ENCODE measurements around the gene KCNK1. TPM values are rescaled to one million over a fixed set of nuclear protein-coding genes. Genes with fewer than 3 reads are reported as not detected.

The KCNK1 gene
- total and polyA plus RNA-seq, 4 donors = 2.5 to 12.3 (median 4.5) TPM

DNA sequence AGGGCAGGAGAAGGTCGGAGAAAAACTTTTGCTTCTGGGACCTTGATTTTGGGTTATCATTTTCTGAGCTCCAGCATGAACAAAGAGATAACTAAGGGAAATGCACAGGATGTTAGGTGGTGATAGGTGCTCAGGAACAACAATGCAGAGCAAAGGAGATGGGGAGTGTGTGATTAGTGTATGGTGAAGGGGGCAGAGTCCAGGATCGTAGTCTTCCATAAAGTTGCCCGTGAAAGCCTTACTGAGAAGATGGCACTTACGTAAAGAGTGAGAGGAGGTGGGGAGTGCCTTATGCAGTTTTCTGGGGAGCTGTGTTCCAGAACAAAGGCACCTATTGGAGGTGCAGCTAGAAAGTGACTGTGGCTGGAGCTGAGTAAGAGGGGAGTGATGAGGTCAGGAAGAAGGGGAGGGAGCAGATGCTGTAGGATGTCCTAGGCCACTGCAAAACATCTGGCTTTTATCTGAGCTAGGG, 11.6 kb downstream of the KCNK1 start:
- no peak overlapping the region for H3K9ac ChIP-seq (ENCODE audit: low read depth in 1 of 2, low read length in 2 of 2)
- no peak for TF ChIP-seq RAD21 (IDR thresholded peaks at IDR 0.05)
- no peak for TF ChIP-seq TAF1 (conservative IDR thresholded peaks at IDR 0.05)
- TF ChIP-seq EGR1 (IDR thresholded peaks at IDR 0.05; ENCODE audit: low read depth in 2 of 2) = no peak
- no peak for TF ChIP-seq FOXA2 (IDR thresholded peaks at IDR 0.05)
- TF ChIP-seq, protein P1, sequence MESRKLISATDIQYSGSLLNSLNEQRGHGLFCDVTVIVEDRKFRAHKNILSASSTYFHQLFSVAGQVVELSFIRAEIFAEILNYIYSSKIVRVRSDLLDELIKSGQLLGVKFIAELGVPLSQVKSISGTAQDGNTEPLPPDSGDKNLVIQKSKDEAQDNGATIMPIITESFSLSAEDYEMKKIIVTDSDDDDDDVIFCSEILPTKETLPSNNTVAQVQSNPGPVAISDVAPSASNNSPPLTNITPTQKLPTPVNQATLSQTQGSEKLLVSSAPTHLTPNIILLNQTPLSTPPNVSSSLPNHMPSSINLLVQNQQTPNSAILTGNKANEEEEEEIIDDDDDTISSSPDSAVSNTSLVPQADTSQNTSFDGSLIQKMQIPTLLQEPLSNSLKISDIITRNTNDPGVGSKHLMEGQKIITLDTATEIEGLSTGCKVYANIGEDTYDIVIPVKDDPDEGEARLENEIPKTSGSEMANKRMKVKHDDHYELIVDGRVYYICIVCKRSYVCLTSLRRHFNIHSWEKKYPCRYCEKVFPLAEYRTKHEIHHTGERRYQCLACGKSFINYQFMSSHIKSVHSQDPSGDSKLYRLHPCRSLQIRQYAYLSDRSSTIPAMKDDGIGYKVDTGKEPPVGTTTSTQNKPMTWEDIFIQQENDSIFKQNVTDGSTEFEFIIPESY (IDR thresholded peaks at IDR 0.05) = no peak
- no peak for TF ChIP-seq YY1 (IDR thresholded peaks at IDR 0.05)
- TF ChIP-seq SP1 (IDR thresholded peaks at IDR 0.05) = no peak
- TF ChIP-seq, protein P2, sequence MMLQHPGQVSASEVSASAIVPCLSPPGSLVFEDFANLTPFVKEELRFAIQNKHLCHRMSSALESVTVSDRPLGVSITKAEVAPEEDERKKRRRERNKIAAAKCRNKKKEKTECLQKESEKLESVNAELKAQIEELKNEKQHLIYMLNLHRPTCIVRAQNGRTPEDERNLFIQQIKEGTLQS (IDR thresholded peaks at IDR 0.05) = no peak
- no peak for TF ChIP-seq NR2F2 (IDR thresholded peaks at IDR 0.05)
- TF ChIP-seq, protein P3, sequence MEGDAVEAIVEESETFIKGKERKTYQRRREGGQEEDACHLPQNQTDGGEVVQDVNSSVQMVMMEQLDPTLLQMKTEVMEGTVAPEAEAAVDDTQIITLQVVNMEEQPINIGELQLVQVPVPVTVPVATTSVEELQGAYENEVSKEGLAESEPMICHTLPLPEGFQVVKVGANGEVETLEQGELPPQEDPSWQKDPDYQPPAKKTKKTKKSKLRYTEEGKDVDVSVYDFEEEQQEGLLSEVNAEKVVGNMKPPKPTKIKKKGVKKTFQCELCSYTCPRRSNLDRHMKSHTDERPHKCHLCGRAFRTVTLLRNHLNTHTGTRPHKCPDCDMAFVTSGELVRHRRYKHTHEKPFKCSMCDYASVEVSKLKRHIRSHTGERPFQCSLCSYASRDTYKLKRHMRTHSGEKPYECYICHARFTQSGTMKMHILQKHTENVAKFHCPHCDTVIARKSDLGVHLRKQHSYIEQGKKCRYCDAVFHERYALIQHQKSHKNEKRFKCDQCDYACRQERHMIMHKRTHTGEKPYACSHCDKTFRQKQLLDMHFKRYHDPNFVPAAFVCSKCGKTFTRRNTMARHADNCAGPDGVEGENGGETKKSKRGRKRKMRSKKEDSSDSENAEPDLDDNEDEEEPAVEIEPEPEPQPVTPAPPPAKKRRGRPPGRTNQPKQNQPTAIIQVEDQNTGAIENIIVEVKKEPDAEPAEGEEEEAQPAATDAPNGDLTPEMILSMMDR (IDR thresholded peaks at IDR 0.05; ENCODE audit: low read depth, low read length, missing input control) = no peak
- TF ChIP-seq HNF4A (conservative IDR thresholded peaks at IDR 0.05) = no peak
- no peak for TF ChIP-seq JUND (IDR thresholded peaks at IDR 0.05)
- TF ChIP-seq, protein P4, sequence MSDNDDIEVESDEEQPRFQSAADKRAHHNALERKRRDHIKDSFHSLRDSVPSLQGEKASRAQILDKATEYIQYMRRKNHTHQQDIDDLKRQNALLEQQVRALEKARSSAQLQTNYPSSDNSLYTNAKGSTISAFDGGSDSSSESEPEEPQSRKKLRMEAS (IDR thresholded peaks at IDR 0.05) = no peak
- no peak for TF ChIP-seq RXRA (IDR thresholded peaks at IDR 0.05)
- TF ChIP-seq FOXA1 (IDR thresholded peaks at IDR 0.05) = no peak
- no peak for TF ChIP-seq GABPA (IDR thresholded peaks at IDR 0.05 in 1 of 2, conservative IDR thresholded peaks at IDR 0.05 in 1 of 2)
- no peak for TF ChIP-seq HNF4G (IDR thresholded peaks at IDR 0.05)
- TF ChIP-seq, protein P5, sequence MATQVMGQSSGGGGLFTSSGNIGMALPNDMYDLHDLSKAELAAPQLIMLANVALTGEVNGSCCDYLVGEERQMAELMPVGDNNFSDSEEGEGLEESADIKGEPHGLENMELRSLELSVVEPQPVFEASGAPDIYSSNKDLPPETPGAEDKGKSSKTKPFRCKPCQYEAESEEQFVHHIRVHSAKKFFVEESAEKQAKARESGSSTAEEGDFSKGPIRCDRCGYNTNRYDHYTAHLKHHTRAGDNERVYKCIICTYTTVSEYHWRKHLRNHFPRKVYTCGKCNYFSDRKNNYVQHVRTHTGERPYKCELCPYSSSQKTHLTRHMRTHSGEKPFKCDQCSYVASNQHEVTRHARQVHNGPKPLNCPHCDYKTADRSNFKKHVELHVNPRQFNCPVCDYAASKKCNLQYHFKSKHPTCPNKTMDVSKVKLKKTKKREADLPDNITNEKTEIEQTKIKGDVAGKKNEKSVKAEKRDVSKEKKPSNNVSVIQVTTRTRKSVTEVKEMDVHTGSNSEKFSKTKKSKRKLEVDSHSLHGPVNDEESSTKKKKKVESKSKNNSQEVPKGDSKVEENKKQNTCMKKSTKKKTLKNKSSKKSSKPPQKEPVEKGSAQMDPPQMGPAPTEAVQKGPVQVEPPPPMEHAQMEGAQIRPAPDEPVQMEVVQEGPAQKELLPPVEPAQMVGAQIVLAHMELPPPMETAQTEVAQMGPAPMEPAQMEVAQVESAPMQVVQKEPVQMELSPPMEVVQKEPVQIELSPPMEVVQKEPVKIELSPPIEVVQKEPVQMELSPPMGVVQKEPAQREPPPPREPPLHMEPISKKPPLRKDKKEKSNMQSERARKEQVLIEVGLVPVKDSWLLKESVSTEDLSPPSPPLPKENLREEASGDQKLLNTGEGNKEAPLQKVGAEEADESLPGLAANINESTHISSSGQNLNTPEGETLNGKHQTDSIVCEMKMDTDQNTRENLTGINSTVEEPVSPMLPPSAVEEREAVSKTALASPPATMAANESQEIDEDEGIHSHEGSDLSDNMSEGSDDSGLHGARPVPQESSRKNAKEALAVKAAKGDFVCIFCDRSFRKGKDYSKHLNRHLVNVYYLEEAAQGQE (IDR thresholded peaks at IDR 0.05) = no peak
- no peak overlapping the region for H3K4me3 ChIP-seq (ENCODE audit: low read depth in 1 of 3, low read length in 3 of 3)
- H3K27me3 ChIP-seq (ENCODE audit: control insufficient read depth in 4 of 4, insufficient read depth in 4 of 4, low read length in 3 of 4) = no peaks in the 10 kb centered on the region
- 78% methylated on average over 4 of the region's 4 CpGs for WGBS
- peaks cover 0 to 1% (median 0%) of the 10 kb centered on the region in 4 donors for H3K36me3 ChIP-seq (ENCODE audit: control insufficient read depth in 4 of 4, insufficient read depth in 3 of 4, low read depth in 1 of 4, low read length in 3 of 4)
- no peaks in the 10 kb centered on the region for H3K4me1 ChIP-seq (ENCODE audit: control insufficient read depth in 4 of 4, insufficient read depth in 4 of 4, low read length in 3 of 4)
- no peak overlapping the region for H3K27ac ChIP-seq (ENCODE audit: low read depth in 1 of 2, low read length in 2 of 2)
- no peaks in the 10 kb centered on the region for H3K9me3 ChIP-seq (ENCODE audit: control insufficient read depth in 4 of 4, low read length in 3 of 4)
- no peak for DNase-seq (ENCODE audit: low spot score)

All from liver (tissue), 9 donors.